ENCODE data around the gene LRRC53. TPM values are rescaled to one million over a fixed set of nuclear protein-coding genes. Genes with fewer than 3 reads are reported as not detected.

LRRC53 gene
- not detected in 2 replicates for total RNA-seq

GRCh38 chr1:74512170-74512915 lies at the start of gene LRRC53:
TSS of gene LRRC53 (minus strand) at chr1:74512611. CDS start at chr1:74483349, 29,262 bp downstream.
- Mint-ChIP-seq H3K27me3 (no peaks in the 10 kb centered on the region), H3K4me3 (no peak within 1 kb of the TSS)

GRCh38 chr1:74549932-74550331 lies 37.5 kb upstream of the LRRC53 start:
- no peak for DNase-seq
- Mint-ChIP-seq H3K4me3 (no peak overlapping the region), H3K27ac (no peak overlapping the region), H3K27me3 (no peaks in the 10 kb centered on the region), H3K36me3 (ENCODE audit: low read depth) (no peaks in the 10 kb centered on the region), H3K9me3 (no peaks in the 10 kb centered on the region), H3K4me1 (no peaks in the 10 kb centered on the region)
- intact Hi-C loops (cut with micrococcal nuclease) = no loop called here

More at GRCh38 chr1:74512170-74512915, at the start of gene LRRC53:
- H3K4me1 Mint-ChIP-seq = no peaks in the 10 kb centered on the region
- no peaks in the 10 kb centered on the region for H3K9me3 Mint-ChIP-seq
- H3K27ac Mint-ChIP-seq = no peak within 1 kb of the TSS
- no peaks in the 10 kb centered on the region for H3K36me3 Mint-ChIP-seq (ENCODE audit: low read depth)
- intact Hi-C loops (cut with micrococcal nuclease) = no loop called here
- no peak for DNase-seq

GRCh38 chr1:74548961-74549750 lies 36.7 kb upstream of the LRRC53 start:
- H3K27ac Mint-ChIP-seq = no peak overlapping the region
- no peaks in the 10 kb centered on the region for H3K36me3 Mint-ChIP-seq (ENCODE audit: low read depth)
- no peaks in the 10 kb centered on the region for H3K4me1 Mint-ChIP-seq
- H3K27me3 Mint-ChIP-seq = no peaks in the 10 kb centered on the region
- intact Hi-C loops (cut with micrococcal nuclease) = no loop called here
- no peak for DNase-seq
- no peaks in the 10 kb centered on the region for H3K9me3 Mint-ChIP-seq
- no peak overlapping the region for H3K4me3 Mint-ChIP-seq

- Mint-ChIP-seq H3K4me1 (no peaks in the 10 kb centered on the region), H3K27ac (no peak overlapping the region), H3K4me3 (no peak overlapping the region), H3K27me3 (no peaks in the 10 kb centered on the region), H3K36me3 (ENCODE audit: low read depth) (no peaks in the 10 kb centered on the region), H3K9me3 (no peaks in the 10 kb centered on the region)
- DNase-seq = no peak
- intact Hi-C loops (cut with micrococcal nuclease) = no loop called here
Observed at GRCh38 chr1:74545821-74546220, 33.4 kb upstream of the LRRC53 start.

- no peak overlapping the region for H3K4me3 Mint-ChIP-seq
- H3K9me3 Mint-ChIP-seq = no peaks in the 10 kb centered on the region
- no peaks in the 10 kb centered on the region for H3K4me1 Mint-ChIP-seq
- intact Hi-C loops (cut with micrococcal nuclease) = no loop called here
- no peak for DNase-seq
- H3K27ac Mint-ChIP-seq = no peak overlapping the region
- H3K27me3 Mint-ChIP-seq = no peaks in the 10 kb centered on the region
- no peaks in the 10 kb centered on the region for H3K36me3 Mint-ChIP-seq (ENCODE audit: low read depth)
Observed at GRCh38 chr1:74534241-74534640, 21.8 kb upstream of the LRRC53 start.

GRCh38 chr1:74531796-74532195 lies 19.4 kb upstream of the LRRC53 start:
- no peaks in the 10 kb centered on the region for H3K4me1 Mint-ChIP-seq
- H3K27me3 Mint-ChIP-seq = no peaks in the 10 kb centered on the region

GRCh38 chr1:74530892-74531291 lies 18.5 kb upstream of the LRRC53 start:
- no peak overlapping the region for H3K27ac Mint-ChIP-seq
- no peak for DNase-seq
- H3K4me1 Mint-ChIP-seq = no peaks in the 10 kb centered on the region
- no peaks in the 10 kb centered on the region for H3K27me3 Mint-ChIP-seq
- H3K36me3 Mint-ChIP-seq (ENCODE audit: low read depth) = no peaks in the 10 kb centered on the region
- intact Hi-C loops (cut with micrococcal nuclease) = no loop called here
- no peak overlapping the region for H3K4me3 Mint-ChIP-seq
- no peaks in the 10 kb centered on the region for H3K9me3 Mint-ChIP-seq

More at GRCh38 chr1:74531796-74532195, 19.4 kb upstream of the LRRC53 start:
- Mint-ChIP-seq H3K27ac (no peak overlapping the region), H3K9me3 (no peaks in the 10 kb centered on the region), H3K4me3 (no peak overlapping the region), H3K36me3 (ENCODE audit: low read depth) (no peaks in the 10 kb centered on the region)
- DNase-seq = no peak
- intact Hi-C loops (cut with micrococcal nuclease) = no loop called here

GRCh38 chr1:74528123-74528522 lies 15.7 kb upstream of the LRRC53 start:
- no peak for DNase-seq
- intact Hi-C loops (cut with micrococcal nuclease) = no loop called here
- no peaks in the 10 kb centered on the region for H3K27me3 Mint-ChIP-seq
- no peak overlapping the region for H3K4me3 Mint-ChIP-seq
- no peaks in the 10 kb centered on the region for H3K4me1 Mint-ChIP-seq
- no peaks in the 10 kb centered on the region for H3K36me3 Mint-ChIP-seq (ENCODE audit: low read depth)
- H3K27ac Mint-ChIP-seq = no peak overlapping the region
- no peaks in the 10 kb centered on the region for H3K9me3 Mint-ChIP-seq

GRCh38 chr1:74526708-74527107 lies 14.3 kb upstream of the LRRC53 start:
- intact Hi-C loops (cut with micrococcal nuclease) = no loop called here
- H3K27me3 Mint-ChIP-seq = peaks cover 1% of the 10 kb centered on the region
- DNase-seq = no peak
- no peaks in the 10 kb centered on the region for H3K9me3 Mint-ChIP-seq
- no peak overlapping the region for H3K27ac Mint-ChIP-seq
- no peak overlapping the region for H3K4me3 Mint-ChIP-seq
- no peaks in the 10 kb centered on the region for H3K4me1 Mint-ChIP-seq
- no peaks in the 10 kb centered on the region for H3K36me3 Mint-ChIP-seq (ENCODE audit: low read depth)

- Mint-ChIP-seq H3K27me3 (peaks cover 1% of the 10 kb centered on the region), H3K27ac (no peak overlapping the region), H3K4me1 (no peaks in the 10 kb centered on the region), H3K9me3 (no peaks in the 10 kb centered on the region), H3K36me3 (ENCODE audit: low read depth) (no peaks in the 10 kb centered on the region), H3K4me3 (no peak overlapping the region)
- intact Hi-C loops (cut with micrococcal nuclease) = no loop called here
- DNase-seq = no peak
Observed at GRCh38 chr1:74523873-74524480, 11.6 kb upstream of the LRRC53 start.

GRCh38 chr1:74522148-74522547 lies 9.7 kb upstream of the LRRC53 start:
- DNase-seq = no peak
- H3K27ac Mint-ChIP-seq = no peak overlapping the region
- peaks cover 1% of the 10 kb centered on the region for H3K27me3 Mint-ChIP-seq
- H3K9me3 Mint-ChIP-seq = no peaks in the 10 kb centered on the region
- H3K4me3 Mint-ChIP-seq = no peak overlapping the region
- H3K36me3 Mint-ChIP-seq (ENCODE audit: low read depth) = no peaks in the 10 kb centered on the region
- intact Hi-C loops (cut with micrococcal nuclease) = no loop called here
- H3K4me1 Mint-ChIP-seq = no peaks in the 10 kb centered on the region

GRCh38 chr1:74517599-74518051 lies 5.2 kb upstream of the LRRC53 start:
- Mint-ChIP-seq H3K4me1 (no peaks in the 10 kb centered on the region), H3K9me3 (no peaks in the 10 kb centered on the region), H3K27me3 (peaks cover 1% of the 10 kb centered on the region), H3K36me3 (ENCODE audit: low read depth) (no peaks in the 10 kb centered on the region), H3K27ac (no peak overlapping the region), H3K4me3 (no peak overlapping the region)
- intact Hi-C loops (cut with micrococcal nuclease) = no loop called here
- DNase-seq = no peak

GRCh38 chr1:74513411-74514300 lies 1.2 kb upstream of the LRRC53 start:
- Mint-ChIP-seq H3K36me3 (ENCODE audit: low read depth) (no peaks in the 10 kb centered on the region), H3K27ac (no peak overlapping the region), H3K4me3 (no peak overlapping the region), H3K9me3 (no peaks in the 10 kb centered on the region), H3K27me3 (no peaks in the 10 kb centered on the region), H3K4me1 (no peaks in the 10 kb centered on the region)
- intact Hi-C loops (cut with micrococcal nuclease) = no loop called here
- no peak for DNase-seq
